ENCODE data around the gene FOXI1. TPM values are rescaled to one million over a fixed set of nuclear protein-coding genes. Genes with fewer than 3 reads are reported as not detected.

FOXI1 gene
- total RNA-seq (1 to 10 TPM in 1 of 6 donors, under 1 TPM in 2, not detected in 3; 0.09 to 1.8 (median 0.24) TPM), polyA plus RNA-seq (under 1 TPM; 0.38 to 0.49 TPM)

- H3K4me1 ChIP-seq, result no peaks in the 10 kb centered on the region
- no peak within 1 kb of the TSS for H3K4me3 ChIP-seq
- ATAC-seq (no peak), DNase-seq (peak in 1 of 6 donors; percentile 67), FAIRE-seq (no peak)
- H3K27me3 ChIP-seq, result no peaks in the 10 kb centered on the region
- no peak within 1 kb of the TSS for H3K27ac ChIP-seq
- WGBS, 2 donors, result 66 to 73% methylated on average over 51 to 53 of the region's 53 CpGs
- H3K36me3 ChIP-seq, result no peaks in the 10 kb centered on the region
- intact Hi-C loops (cut with DNase I), result no loop called here
- TF ChIP-seq CTCF (IDR thresholded peaks at IDR 0.05), result no peak
- H3K9me3 ChIP-seq, result no peaks in the 10 kb centered on the region
Measured at GRCh38 chr5:170105642-170106611, at the start of gene FOXI1. FOXI1 (plus strand) TSS chr5:170105897; CDS start chr5:170105958, 61 bp downstream.

- ATAC-seq (no peak), FAIRE-seq (no peak), DNase-seq (no peak)
- Histone ChIP-seq H3K9me3 (no peaks in the 10 kb centered on the region), H3K4me3 (no peak overlapping the region), H3K27ac (no peak overlapping the region), H3K36me3 (no peaks in the 10 kb centered on the region), H3K27me3 (no peaks in the 10 kb centered on the region), H3K4me1 (no peaks in the 10 kb centered on the region)
- TF ChIP-seq CTCF (IDR thresholded peaks at IDR 0.05), result no peak
- intact Hi-C loops (cut with DNase I), result no loop called here
- 73 to 81% methylated on average over 11 of the region's 11 CpGs for WGBS, 2 donors
Measured at GRCh38 chr5:170056561-170057267, 49.0 kb upstream of the FOXI1 start.

- no peak for TF ChIP-seq CTCF (IDR thresholded peaks at IDR 0.05)
- Histone ChIP-seq H3K9me3 (no peaks in the 10 kb centered on the region), H3K4me3 (no peak overlapping the region), H3K36me3 (no peaks in the 10 kb centered on the region), H3K27me3 (no peaks in the 10 kb centered on the region), H3K27ac (no peak overlapping the region), H3K4me1 (no peaks in the 10 kb centered on the region)
- DNase-seq, result no peak
- ATAC-seq, result no peak
- intact Hi-C loops (cut with DNase I), result no loop called here
- no peak for FAIRE-seq
- 69 to 73% methylated on average over 11 of the region's 11 CpGs for WGBS, 2 donors
Measured at GRCh38 chr5:170057311-170057710, 48.4 kb upstream of the FOXI1 start.

GRCh38 chr5:170059221-170059620 is 46.5 kb upstream of the FOXI1 start:
- no peaks in the 10 kb centered on the region for H3K9me3 ChIP-seq
- no peak for TF ChIP-seq CTCF (IDR thresholded peaks at IDR 0.05)
- H3K27me3 ChIP-seq, result no peaks in the 10 kb centered on the region
- WGBS, 2 donors, result 78 to 89% methylated on average over 1 of the region's 1 CpG
- H3K27ac ChIP-seq, result no peak overlapping the region
- ATAC-seq, result no peak
- H3K4me1 ChIP-seq, result no peaks in the 10 kb centered on the region
- no peak overlapping the region for H3K4me3 ChIP-seq
- no peak for DNase-seq
- no peak for FAIRE-seq
- no peaks in the 10 kb centered on the region for H3K36me3 ChIP-seq
- intact Hi-C loops (cut with DNase I), result no loop called here
